HL-60 (cell line): ENCODE results near the gene FAM184B.

Experiments
- DNase-seq, 2 experiments: peaks; one replicate each; pipeline ENCODE4 v3.0.0-alpha.2; 2010 to 2020; ENCODE audit warnings: low read depth in 1 of 2, low spot score in 1 of 2
- H3K27ac ChIP-seq: fragments of 250-450 bp; sonication (Bioruptor Pico); replicated peaks from 2 replicates; pipeline ENCODE4 v1.5.1; 2020; ENCODE audit warnings: mild to moderate bottlenecking, moderate library complexity
- H3K27me3 ChIP-seq: fragments of 250-450 bp; sonication (Bioruptor Pico); 2 replicates; pipeline ENCODE4 v1.5.1; 2021; ENCODE audit warnings: mild to moderate bottlenecking, moderate library complexity; ENCODE audit not compliant: insufficient read depth, poor library complexity, severe bottlenecking
- H3K4me3 ChIP-seq: replicated peaks from 2 replicates; pipeline ENCODE4 v1.5.1; 2011; ENCODE audit warnings: mild to moderate bottlenecking, control low read depth, low read length; ENCODE audit not compliant: insufficient read depth
- CTCF ChIP-seq: IDR thresholded peaks from one replicate; pipeline ENCODE4 v1.5.1; 2011; ENCODE audit warnings: low read length, control low read depth, inconsistent platforms; ENCODE audit not compliant: insufficient read depth
- GABPA ChIP-seq: IDR thresholded peaks from 2 replicates; pipeline ENCODE4 v1.6.1; 2012; ENCODE audit warnings: low read depth
- POLR2AphosphoS5 ChIP-seq: IDR thresholded peaks from 2 replicates; pipeline ENCODE4 v1.6.1; 2012; ENCODE audit warnings: low read depth
- REST ChIP-seq: IDR thresholded peaks from 2 replicates; pipeline ENCODE4 v1.6.1; 2012; ENCODE audit warnings: low read depth; ENCODE audit not compliant: insufficient replicate concordance
- SPI1 ChIP-seq: IDR thresholded peaks from 2 replicates; pipeline ENCODE4 v1.6.1; 2012; ENCODE audit warnings: low read depth, mild to moderate bottlenecking, borderline replicate concordance

Gene FAM184B

GRCh38 chr4:17811078-17811603 lies 29.7 kb upstream of the FAM184B start:
- no peak for TF ChIP-seq GABPA
- no peak for TF ChIP-seq SPI1
- TF ChIP-seq REST = no peak
- no peak for TF ChIP-seq POLR2AphosphoS5
- no peak for TF ChIP-seq CTCF
- Histone ChIP-seq H3K4me3 (peak overlapping the region; percentile 82), H3K27ac (peak overlapping the region; percentile 99), H3K27me3 (no peaks in the 10 kb centered on the region)
- no peak for DNase-seq

- Histone ChIP-seq H3K27me3 (no peaks in the 10 kb centered on the region), H3K4me3 (peak within 1 kb of the TSS; percentile 82), H3K27ac (peak within 1 kb of the TSS; percentile 99)
- TF ChIP-seq POLR2AphosphoS5 (peak; percentile 97), REST (peak; percentile 39), CTCF (no peak), GABPA (peak; percentile 80), SPI1 (peak; percentile 85)
- peak; percentile 95 to 99 for DNase-seq
Measured at GRCh38 chr4:17810260-17811077, 29.0 kb upstream of the FAM184B start, which contains the start of the genes DCAF16 and NCAPG. DCAF16 (minus strand) TSS chr4:17810757; CDS start chr4:17804141, 6,616 bp downstream. NCAPG (plus strand) TSS chr4:17810979; CDS start chr4:17811078, 99 bp downstream.

- TF ChIP-seq CTCF (no peak), SPI1 (no peak), POLR2AphosphoS5 (no peak), GABPA (no peak), REST (no peak)
- no peak for DNase-seq
- H3K27ac ChIP-seq = peak overlapping the region; percentile 99
- H3K4me3 ChIP-seq = peak overlapping the region; percentile 82
- H3K27me3 ChIP-seq = no peaks in the 10 kb centered on the region
Measured at GRCh38 chr4:17809667-17810066, 28.2 kb upstream of the FAM184B start.
